ENCODE measurements around the gene VSTM5. TPM values are rescaled to one million over a fixed set of nuclear protein-coding genes. Genes with fewer than 3 reads are reported as not detected.

The VSTM5 gene
- total and polyA plus RNA-seq, 4 donors, result 0.05 TPM; not detected in 3

DNA sequence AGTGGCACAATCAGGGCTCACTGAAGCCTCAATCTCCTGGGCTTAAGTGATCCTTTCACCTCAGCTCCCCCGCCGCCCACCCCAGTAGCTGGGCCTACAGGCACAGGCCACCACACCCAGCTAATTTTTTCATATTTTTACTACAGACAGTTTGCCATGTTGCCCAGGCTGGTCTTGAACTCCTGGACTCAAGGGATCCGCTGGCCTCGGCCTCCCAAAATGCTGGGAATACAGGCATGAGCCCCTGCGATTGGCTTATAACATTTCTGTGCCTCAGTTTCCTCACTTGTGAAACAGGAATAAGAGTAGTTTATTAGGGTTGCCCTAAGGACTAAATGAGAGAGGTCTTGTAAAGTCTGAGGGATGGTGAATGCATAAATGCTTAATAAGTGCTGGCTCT, 1.2 kb downstream of the VSTM5 start:
- no peak for TF ChIP-seq TAF1 (conservative IDR thresholded peaks at IDR 0.05)
- TF ChIP-seq, protein P1, sequence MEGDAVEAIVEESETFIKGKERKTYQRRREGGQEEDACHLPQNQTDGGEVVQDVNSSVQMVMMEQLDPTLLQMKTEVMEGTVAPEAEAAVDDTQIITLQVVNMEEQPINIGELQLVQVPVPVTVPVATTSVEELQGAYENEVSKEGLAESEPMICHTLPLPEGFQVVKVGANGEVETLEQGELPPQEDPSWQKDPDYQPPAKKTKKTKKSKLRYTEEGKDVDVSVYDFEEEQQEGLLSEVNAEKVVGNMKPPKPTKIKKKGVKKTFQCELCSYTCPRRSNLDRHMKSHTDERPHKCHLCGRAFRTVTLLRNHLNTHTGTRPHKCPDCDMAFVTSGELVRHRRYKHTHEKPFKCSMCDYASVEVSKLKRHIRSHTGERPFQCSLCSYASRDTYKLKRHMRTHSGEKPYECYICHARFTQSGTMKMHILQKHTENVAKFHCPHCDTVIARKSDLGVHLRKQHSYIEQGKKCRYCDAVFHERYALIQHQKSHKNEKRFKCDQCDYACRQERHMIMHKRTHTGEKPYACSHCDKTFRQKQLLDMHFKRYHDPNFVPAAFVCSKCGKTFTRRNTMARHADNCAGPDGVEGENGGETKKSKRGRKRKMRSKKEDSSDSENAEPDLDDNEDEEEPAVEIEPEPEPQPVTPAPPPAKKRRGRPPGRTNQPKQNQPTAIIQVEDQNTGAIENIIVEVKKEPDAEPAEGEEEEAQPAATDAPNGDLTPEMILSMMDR (IDR thresholded peaks at IDR 0.05; ENCODE audit: low read depth, low read length, missing input control), result no peak
- TF ChIP-seq GABPA (IDR thresholded peaks at IDR 0.05 in 1 of 2, conservative IDR thresholded peaks at IDR 0.05 in 1 of 2), result no peak
- no peak for TF ChIP-seq FOXA1 (IDR thresholded peaks at IDR 0.05)
- TF ChIP-seq HNF4G (IDR thresholded peaks at IDR 0.05), result no peak
- H3K4me1 ChIP-seq (ENCODE audit: control insufficient read depth in 4 of 4, insufficient read depth in 4 of 4, low read length in 3 of 4), result peaks cover 2 to 5% (median 4%) of the 10 kb centered on the region in 4 donors
- peak; percentile 16 for DNase-seq (ENCODE audit: low spot score)
- no peaks in the 10 kb centered on the region for H3K36me3 ChIP-seq (ENCODE audit: control insufficient read depth in 4 of 4, insufficient read depth in 3 of 4, low read depth in 1 of 4, low read length in 3 of 4)
- H3K27me3 ChIP-seq (ENCODE audit: control insufficient read depth in 4 of 4, insufficient read depth in 4 of 4, low read length in 3 of 4), result no peaks in the 10 kb centered on the region
- no peak overlapping the region for H3K4me3 ChIP-seq (ENCODE audit: low read depth in 1 of 3, low read length in 3 of 3)
- no peak overlapping the region for H3K27ac ChIP-seq (ENCODE audit: low read depth in 1 of 2, low read length in 2 of 2)
- no peaks in the 10 kb centered on the region for H3K9me3 ChIP-seq (ENCODE audit: control insufficient read depth in 4 of 4, low read length in 3 of 4)
- no peak overlapping the region for H3K9ac ChIP-seq (ENCODE audit: low read depth in 1 of 2, low read length in 2 of 2)
- WGBS, result 91% methylated on average over 5 of the region's 5 CpGs

DNA sequence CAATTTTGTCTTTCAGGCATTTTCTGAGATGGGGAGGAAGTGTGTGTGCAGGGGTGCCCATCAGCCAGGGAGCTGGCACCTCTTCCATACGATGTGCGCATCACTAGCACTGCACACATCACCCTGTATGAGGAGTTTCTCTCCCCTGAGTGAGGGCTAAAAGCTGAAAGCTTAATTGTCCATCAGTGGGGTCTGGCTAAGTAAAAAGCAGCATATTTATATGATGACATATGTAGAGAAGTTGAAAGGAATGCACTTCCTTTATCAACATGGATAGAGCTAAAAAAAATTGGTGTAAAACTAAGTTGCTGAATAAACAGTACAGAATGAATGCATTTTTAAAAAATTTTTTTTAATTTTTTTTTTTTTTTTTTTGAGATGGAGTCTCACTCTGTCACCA, 4.0 kb downstream of the VSTM5 start:
- no peak for TF ChIP-seq GABPA (IDR thresholded peaks at IDR 0.05 in 1 of 2, conservative IDR thresholded peaks at IDR 0.05 in 1 of 2)
- no peak for DNase-seq (ENCODE audit: low spot score)
- Histone ChIP-seq H3K9me3 (ENCODE audit: control insufficient read depth in 4 of 4, low read length in 3 of 4) (no peaks in the 10 kb centered on the region), H3K27ac (ENCODE audit: low read depth in 1 of 2, low read length in 2 of 2) (no peak overlapping the region), H3K27me3 (ENCODE audit: control insufficient read depth in 4 of 4, insufficient read depth in 4 of 4, low read length in 3 of 4) (no peaks in the 10 kb centered on the region), H3K36me3 (ENCODE audit: control insufficient read depth in 4 of 4, insufficient read depth in 3 of 4, low read depth in 1 of 4, low read length in 3 of 4) (no peaks in the 10 kb centered on the region), H3K4me3 (ENCODE audit: low read depth in 1 of 3, low read length in 3 of 3) (no peak overlapping the region), H3K4me1 (ENCODE audit: control insufficient read depth in 4 of 4, insufficient read depth in 4 of 4, low read length in 3 of 4) (peaks cover 2 to 5% (median 4%) of the 10 kb centered on the region in 4 donors), H3K9ac (ENCODE audit: low read depth in 1 of 2, low read length in 2 of 2) (no peak overlapping the region)
- WGBS, result 81% methylated on average over 2 of the region's 2 CpGs

DNA sequence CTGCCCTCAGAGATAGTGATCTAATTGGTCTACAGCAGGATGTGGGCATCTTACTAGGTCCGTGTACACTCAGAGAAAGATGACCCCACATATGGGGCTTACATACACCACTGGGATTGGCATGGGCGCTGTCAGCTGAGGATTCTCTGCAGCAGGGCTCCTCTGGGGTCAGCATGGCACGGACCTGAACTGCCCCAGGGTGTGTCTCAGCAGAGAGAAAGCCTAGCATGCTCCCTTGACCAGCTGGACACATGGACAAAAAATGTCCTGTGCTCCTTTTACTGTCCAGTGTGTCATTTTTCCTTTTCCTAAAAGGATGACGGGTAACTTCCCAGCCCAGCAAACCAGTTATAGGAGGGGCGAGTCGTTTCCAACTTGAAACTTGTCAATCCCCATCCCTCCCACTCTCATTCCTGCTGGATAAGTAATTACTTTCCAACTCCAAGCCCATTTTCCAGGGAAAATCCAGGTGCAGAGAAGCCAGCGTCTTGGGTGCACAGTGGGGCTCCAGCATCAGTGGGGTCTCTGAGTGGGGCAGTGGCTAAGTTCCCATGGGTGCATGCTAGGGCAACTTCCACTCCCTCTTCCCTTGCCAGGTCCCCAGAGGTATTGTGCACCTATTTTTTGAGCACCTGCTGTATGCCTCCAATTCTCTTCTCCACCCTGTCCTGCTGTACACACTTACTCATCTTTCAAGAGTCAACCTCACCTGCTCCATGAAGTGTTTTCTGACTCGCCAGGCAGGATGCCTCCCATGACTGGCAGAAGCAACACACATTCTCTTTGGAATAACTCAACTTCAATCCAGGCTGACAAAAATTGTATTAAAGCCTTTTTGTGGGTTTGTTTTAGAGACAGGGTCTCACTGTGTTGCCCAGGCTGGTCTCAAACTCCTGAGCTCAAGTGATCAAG, 5.0 kb downstream of the VSTM5 start:
- H3K36me3 ChIP-seq (ENCODE audit: control insufficient read depth in 4 of 4, insufficient read depth in 3 of 4, low read depth in 1 of 4, low read length in 3 of 4), result no peaks in the 10 kb centered on the region
- H3K27ac ChIP-seq (ENCODE audit: low read depth in 1 of 2, low read length in 2 of 2), result no peak overlapping the region
- peaks cover 2 to 5% (median 4%) of the 10 kb centered on the region in 4 donors for H3K4me1 ChIP-seq (ENCODE audit: control insufficient read depth in 4 of 4, insufficient read depth in 4 of 4, low read length in 3 of 4)
- no peaks in the 10 kb centered on the region for H3K27me3 ChIP-seq (ENCODE audit: control insufficient read depth in 4 of 4, insufficient read depth in 4 of 4, low read length in 3 of 4)
- no peak overlapping the region for H3K4me3 ChIP-seq (ENCODE audit: low read depth in 1 of 3, low read length in 3 of 3)
- DNase-seq (ENCODE audit: low spot score), result no peak
- 79% methylated on average over 8 of the region's 8 CpGs for WGBS
- TF ChIP-seq NR2F2 (IDR thresholded peaks at IDR 0.05), result no peak
- TF ChIP-seq, protein P1 (IDR thresholded peaks at IDR 0.05; ENCODE audit: low read depth, low read length, missing input control), result no peak
- TF ChIP-seq SP1 (IDR thresholded peaks at IDR 0.05), result no peak
- TF ChIP-seq FOXA1 (IDR thresholded peaks at IDR 0.05), result no peak
- TF ChIP-seq EGR1 (IDR thresholded peaks at IDR 0.05; ENCODE audit: low read depth in 2 of 2), result no peak
- TF ChIP-seq RAD21 (IDR thresholded peaks at IDR 0.05), result no peak
- TF ChIP-seq, protein P2, sequence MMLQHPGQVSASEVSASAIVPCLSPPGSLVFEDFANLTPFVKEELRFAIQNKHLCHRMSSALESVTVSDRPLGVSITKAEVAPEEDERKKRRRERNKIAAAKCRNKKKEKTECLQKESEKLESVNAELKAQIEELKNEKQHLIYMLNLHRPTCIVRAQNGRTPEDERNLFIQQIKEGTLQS (IDR thresholded peaks at IDR 0.05), result no peak
- TF ChIP-seq HNF4G (IDR thresholded peaks at IDR 0.05), result no peak
- H3K9me3 ChIP-seq (ENCODE audit: control insufficient read depth in 4 of 4, low read length in 3 of 4), result no peaks in the 10 kb centered on the region
- H3K9ac ChIP-seq (ENCODE audit: low read depth in 1 of 2, low read length in 2 of 2), result no peak overlapping the region
